Prostate gland (tissue), 2 donors: ENCODE data around the gene NME8.

ENCODE experiments used
- CTCF ChIP-seq, 4 experiments: fragments of 200-600 bp in 2 of 4; fragments of 450-650 bp in 2 of 4; sonication (generic) in 2 of 4; IDR thresholded peaks; 1 replicate in 3 of 4; 2 replicates in 1 of 4; pipeline ENCODE4 v1.5.1; 2016 to 2019; ENCODE audit warnings: antibody characterized with exemption in 4 of 4, mild to moderate bottlenecking in 2 of 4, moderate library complexity in 2 of 4
- POLR2A ChIP-seq: fragments of 450-650 bp; IDR thresholded peaks from one replicate; pipeline ENCODE4 v1.6.1; 2016; ENCODE audit warnings: antibody characterized with exemption, mild to moderate bottlenecking

DNA sequence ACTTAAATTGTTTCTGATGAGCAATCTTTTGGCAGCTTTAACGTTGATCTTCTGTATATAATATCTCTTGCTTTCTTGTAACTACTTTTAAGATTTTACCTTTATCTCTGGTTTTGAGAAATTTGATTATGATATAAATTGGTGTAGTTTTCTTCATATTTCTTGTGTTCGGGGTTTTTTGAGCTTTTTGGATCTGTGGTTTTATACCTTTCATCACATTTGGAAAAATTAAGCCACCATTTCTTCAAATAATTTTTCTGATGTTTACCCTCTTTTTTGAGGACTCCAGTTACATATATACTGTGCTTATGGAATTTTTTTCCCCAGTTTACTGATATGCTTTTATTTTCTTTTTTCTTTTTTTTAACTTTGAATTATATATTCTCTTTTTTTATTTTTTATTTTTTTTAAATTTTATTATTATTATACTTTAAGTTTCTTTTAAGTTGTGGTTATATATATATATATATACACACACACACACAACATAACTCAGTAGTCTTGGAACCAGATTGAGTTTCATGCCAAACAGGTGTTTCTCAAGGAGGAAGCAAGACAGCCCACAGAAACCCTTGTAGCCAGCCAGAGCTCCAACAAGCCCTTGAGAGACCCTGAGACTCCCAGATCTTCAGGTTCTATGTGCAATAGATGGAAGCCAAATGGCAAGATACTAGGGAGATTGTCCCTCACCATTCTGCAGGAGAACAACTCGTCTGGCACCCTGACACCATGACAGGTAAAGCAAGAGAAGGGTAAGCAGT is 27.5 kb upstream of the NME8 start:
- TF ChIP-seq POLR2A: no peak
- TF ChIP-seq CTCF (IDR thresholded peaks at IDR 0.05): no peak
